Neural crest cell (in vitro differentiated cells): ENCODE data around the gene KLK11. TPM values are rescaled to one million over a fixed set of nuclear protein-coding genes. Genes with fewer than 3 reads are reported as not detected.

ENCODE experiments used
- DNase-seq: peaks from one replicate; pipeline ENCODE4 v3.0.0; 2021; ENCODE audit warnings: low read depth, mixed read lengths, low spot score
- H3K27ac Mint-ChIP-seq: one replicate; pipeline ENCODE4 v1.8.0; 2021; ENCODE audit warnings: mild to moderate bottlenecking, mixed read lengths; ENCODE audit not compliant: unreplicated experiment
- H3K27me3 Mint-ChIP-seq: 2 replicates; pipeline ENCODE4 v1.8.0; 2021; ENCODE audit warnings: low read depth, mild to moderate bottlenecking, mixed read lengths
- H3K36me3 Mint-ChIP-seq: 2 replicates; pipeline ENCODE4 v1.8.0; 2021; ENCODE audit warnings: low read depth, mild to moderate bottlenecking, mixed read lengths
- H3K4me1 Mint-ChIP-seq: 2 replicates; pipeline ENCODE4 v1.8.0; 2021; ENCODE audit warnings: mixed read lengths
- H3K4me3 Mint-ChIP-seq: one replicate; pipeline ENCODE4 v1.8.0; 2021; ENCODE audit warnings: mild to moderate bottlenecking, mixed read lengths
- H3K9me3 Mint-ChIP-seq: 2 replicates; pipeline ENCODE4 v1.8.0; 2021; ENCODE audit warnings: mixed read lengths
- CTCF ChIP-seq: fragments of 200-600 bp; sonication (generic); conservative IDR thresholded peaks from 2 replicates; pipeline ENCODE4 v1.5.0; 2021; ENCODE audit warnings: antibody characterized with exemption, mild to moderate bottlenecking
- total RNA-seq: library from RNA; stranded (reverse); gene quantifications from 2 replicates; pipeline ENCODE4 v1.2.1, GENCODE V29; 2021

The KLK11 gene
- total RNA-seq, 1 donor from 2014 or later, result not detected

DNA sequence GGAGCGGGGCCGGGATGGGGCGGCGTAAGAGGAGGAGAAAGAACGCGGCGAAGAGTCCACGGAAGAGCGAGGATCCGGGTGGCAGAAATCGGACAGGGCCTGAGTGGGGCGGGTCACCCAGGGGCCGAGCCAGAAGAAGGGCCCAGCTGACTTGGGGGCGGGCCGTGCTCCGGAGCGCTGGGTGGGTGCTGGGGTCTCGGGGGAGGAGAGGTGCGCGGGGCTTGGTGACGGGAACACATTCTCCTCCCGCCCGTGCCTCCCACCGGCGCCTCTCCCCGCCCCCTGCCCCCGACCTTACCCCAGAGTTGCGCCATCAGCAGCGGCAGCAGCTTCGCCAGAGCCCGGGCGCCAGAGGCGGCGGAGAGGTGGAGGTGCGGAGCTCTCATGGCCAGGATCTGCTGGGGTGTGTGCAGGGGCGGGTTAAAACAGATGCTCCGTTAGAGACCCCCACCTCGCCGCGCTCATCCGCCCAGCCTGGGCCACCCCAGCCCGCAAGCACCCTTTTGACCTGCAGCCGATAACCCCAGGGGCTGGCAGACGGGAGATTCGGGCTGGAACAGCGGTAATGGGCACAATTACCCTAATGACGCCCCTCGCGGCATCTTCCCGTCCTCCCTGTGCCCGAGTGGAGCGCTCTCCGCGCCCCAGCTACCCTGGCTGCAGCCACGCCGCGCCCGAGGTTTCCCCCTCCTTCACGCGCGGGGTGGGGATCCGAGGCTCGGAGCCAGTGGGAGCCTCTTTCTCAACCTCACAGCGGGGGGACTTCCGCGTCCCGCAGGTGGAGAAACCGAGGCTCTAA, 7.5 kb downstream of the KLK11 start:
- no peak overlapping the region for H3K27ac Mint-ChIP-seq
- peaks cover 97% of the 10 kb centered on the region for H3K27me3 Mint-ChIP-seq
- no peak overlapping the region for H3K4me3 Mint-ChIP-seq

GRCh38 chr19:51016798-51017683, 9.4 kb downstream of the KLK11 start:
- H3K27ac Mint-ChIP-seq, result no peak overlapping the region
- peaks cover 12% of the 10 kb centered on the region for H3K4me1 Mint-ChIP-seq
- peak; percentile 78 for TF ChIP-seq CTCF
- H3K36me3 Mint-ChIP-seq, result no peaks in the 10 kb centered on the region
- DNase-seq, result peak; percentile 53
- H3K9me3 Mint-ChIP-seq, result no peaks in the 10 kb centered on the region
- H3K4me3 Mint-ChIP-seq, result peak overlapping the region; percentile 44
- peaks cover 92% of the 10 kb centered on the region for H3K27me3 Mint-ChIP-seq

More for the DNA sequence above, 7.5 kb downstream of the KLK11 start:
- Mint-ChIP-seq H3K9me3 (no peaks in the 10 kb centered on the region), H3K36me3 (no peaks in the 10 kb centered on the region), H3K4me1 (peaks cover 12% of the 10 kb centered on the region)
- DNase-seq, result no peak
- TF ChIP-seq CTCF, result no peak

DNA sequence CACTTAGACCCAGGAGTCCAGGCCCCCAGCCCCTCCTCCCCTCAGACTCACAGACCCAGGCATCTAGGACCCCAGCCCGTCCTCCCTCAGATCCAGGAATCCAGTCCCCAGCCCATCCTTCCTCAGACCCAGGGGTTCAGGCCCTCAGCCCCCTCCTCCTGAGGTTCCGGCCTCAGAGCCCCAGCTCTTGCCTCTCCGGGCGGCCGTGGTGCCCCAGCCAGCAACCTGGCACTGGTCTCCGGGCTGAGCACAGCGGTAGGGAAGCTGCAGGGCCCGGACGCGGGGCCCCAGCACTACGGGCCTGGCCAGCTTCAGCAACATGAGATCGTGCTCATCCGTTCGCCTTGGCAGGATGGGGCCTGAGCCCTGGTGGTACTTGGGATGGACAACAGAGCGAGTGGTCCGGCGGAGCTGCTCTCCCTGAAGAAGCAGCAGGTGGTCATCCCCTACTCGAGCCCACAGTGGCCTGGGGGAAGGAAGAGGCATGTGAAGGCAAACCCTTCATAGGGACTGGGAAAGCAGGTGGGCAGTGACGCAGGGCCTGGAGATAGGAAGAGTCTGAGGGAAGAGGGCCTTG, 10.6 kb downstream of the KLK11 start:
- DNase-seq, result no peak
- no peak overlapping the region for H3K4me3 Mint-ChIP-seq
- no peak for TF ChIP-seq CTCF
- H3K4me1 Mint-ChIP-seq, result peaks cover 12% of the 10 kb centered on the region
- no peaks in the 10 kb centered on the region for H3K9me3 Mint-ChIP-seq
- H3K36me3 Mint-ChIP-seq, result no peaks in the 10 kb centered on the region
- peaks cover 87% of the 10 kb centered on the region for H3K27me3 Mint-ChIP-seq
- no peak overlapping the region for H3K27ac Mint-ChIP-seq

DNA sequence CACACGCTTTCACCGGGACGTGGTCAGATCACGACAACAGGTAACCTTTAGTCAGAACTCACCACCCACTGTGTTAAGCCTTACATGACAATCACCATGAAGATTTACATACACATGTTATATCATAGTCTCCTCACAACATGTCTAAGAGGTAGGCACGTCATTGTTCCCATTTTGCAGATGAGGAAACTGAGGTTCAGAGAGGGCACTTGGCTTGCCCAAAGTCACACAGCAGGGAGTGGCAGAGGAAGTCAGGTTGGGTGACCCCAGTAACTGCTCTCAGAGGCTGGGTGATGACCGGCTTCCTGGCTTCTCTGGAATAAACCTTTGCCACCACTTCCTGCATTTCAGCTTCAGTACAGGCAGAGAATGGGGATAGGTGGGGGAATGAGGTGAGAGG, 12.2 kb downstream of the KLK11 start:
- Mint-ChIP-seq H3K36me3 (no peaks in the 10 kb centered on the region), H3K27me3 (peaks cover 85% of the 10 kb centered on the region), H3K9me3 (no peaks in the 10 kb centered on the region), H3K4me1 (peaks cover 12% of the 10 kb centered on the region), H3K4me3 (no peak overlapping the region), H3K27ac (no peak overlapping the region)
- DNase-seq, result no peak
- no peak for TF ChIP-seq CTCF

GRCh38 chr19:51012661-51013190, 13.7 kb downstream of the KLK11 start:
- no peak for TF ChIP-seq CTCF
- H3K36me3 Mint-ChIP-seq, result no peaks in the 10 kb centered on the region
- H3K4me3 Mint-ChIP-seq, result no peak overlapping the region
- peaks cover 5% of the 10 kb centered on the region for H3K4me1 Mint-ChIP-seq
- DNase-seq, result no peak
- no peaks in the 10 kb centered on the region for H3K9me3 Mint-ChIP-seq
- H3K27me3 Mint-ChIP-seq, result peaks cover 79% of the 10 kb centered on the region
- H3K27ac Mint-ChIP-seq, result no peak overlapping the region
